GM10266 (cell line): Measurements from ENCODE around the gene RBM27.

ENCODE experiments used
- DNase-seq: peaks from one replicate; pipeline ENCODE4 v3.0.0; 2012; ENCODE audit errors: extremely low spot score
- TF ChIP-seq, protein P1 (sequence below): IDR thresholded peaks from 2 replicates; pipeline ENCODE4 v1.5.1; 2012; ENCODE audit warnings: mild to moderate bottlenecking, low read depth; ENCODE audit not compliant: control insufficient read depth, insufficient read depth; ENCODE audit errors: missing control alignments

The RBM27 gene

DNA sequence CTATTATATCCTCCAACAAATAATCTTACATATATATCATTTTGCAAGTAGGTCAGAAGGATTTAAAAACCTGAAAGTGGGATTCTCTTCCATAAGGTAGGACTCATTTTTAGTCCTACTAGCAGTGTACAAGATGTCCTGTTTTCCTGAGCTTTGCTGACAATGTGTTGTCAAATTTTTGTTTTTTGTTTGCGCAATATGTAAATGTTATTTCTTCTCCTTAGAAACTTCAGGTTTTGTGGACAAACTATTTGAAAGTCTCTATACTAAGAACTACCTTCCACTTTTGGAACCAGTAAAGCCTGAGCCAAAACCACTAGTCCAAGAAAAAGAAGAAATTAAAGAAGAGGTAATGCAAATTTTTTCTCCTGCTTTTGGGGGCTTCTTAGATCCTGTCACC, 19.8 kb downstream of the RBM27 start:
- DNase-seq = no peak

DNA sequence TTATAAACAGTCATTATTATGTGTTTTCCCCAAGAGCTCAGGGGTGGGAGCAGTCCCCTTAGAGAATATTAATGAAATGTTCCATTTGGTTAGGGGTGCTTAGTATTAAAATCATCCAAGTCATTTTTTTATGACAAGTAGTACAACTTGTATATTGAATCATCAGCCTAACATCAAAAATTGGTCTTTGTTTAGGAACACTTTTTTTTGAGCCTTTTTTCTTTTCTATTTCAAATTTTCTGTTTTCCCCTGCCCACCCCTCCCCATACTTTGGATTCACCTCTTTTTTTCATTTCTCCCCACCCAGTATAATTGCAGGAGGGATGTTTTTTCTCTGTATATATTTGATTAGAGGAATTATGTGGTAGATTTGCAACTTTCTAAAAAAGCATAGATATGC, 25.8 kb downstream of the RBM27 start:
- TF ChIP-seq, protein P1, sequence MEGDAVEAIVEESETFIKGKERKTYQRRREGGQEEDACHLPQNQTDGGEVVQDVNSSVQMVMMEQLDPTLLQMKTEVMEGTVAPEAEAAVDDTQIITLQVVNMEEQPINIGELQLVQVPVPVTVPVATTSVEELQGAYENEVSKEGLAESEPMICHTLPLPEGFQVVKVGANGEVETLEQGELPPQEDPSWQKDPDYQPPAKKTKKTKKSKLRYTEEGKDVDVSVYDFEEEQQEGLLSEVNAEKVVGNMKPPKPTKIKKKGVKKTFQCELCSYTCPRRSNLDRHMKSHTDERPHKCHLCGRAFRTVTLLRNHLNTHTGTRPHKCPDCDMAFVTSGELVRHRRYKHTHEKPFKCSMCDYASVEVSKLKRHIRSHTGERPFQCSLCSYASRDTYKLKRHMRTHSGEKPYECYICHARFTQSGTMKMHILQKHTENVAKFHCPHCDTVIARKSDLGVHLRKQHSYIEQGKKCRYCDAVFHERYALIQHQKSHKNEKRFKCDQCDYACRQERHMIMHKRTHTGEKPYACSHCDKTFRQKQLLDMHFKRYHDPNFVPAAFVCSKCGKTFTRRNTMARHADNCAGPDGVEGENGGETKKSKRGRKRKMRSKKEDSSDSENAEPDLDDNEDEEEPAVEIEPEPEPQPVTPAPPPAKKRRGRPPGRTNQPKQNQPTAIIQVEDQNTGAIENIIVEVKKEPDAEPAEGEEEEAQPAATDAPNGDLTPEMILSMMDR = no peak

More for the DNA sequence above, 19.8 kb downstream of the RBM27 start:
- TF ChIP-seq, protein P1 = no peak

DNA sequence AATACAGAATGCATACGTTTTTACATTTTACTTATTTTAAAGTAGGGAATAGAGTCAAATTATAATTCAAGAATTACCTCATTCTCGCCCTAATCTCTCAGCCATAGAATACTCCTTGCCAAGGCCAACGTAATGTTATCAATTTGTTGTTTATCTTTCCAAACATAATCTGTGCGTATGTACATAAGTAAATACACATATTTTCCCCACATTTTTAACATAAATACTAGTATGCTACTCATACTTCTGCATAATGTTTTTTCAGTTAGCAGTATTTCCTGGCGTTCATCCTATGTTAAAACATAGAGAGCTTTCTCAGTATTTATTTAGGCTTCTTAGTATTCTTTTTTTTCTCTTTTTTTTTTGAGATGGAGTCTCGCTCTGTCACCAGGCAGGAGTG, 28.8 kb downstream of the RBM27 start:
- no peak for DNase-seq
- TF ChIP-seq, protein P1 = no peak

More for the DNA sequence above, 25.8 kb downstream of the RBM27 start:
- DNase-seq = no peak

DNA sequence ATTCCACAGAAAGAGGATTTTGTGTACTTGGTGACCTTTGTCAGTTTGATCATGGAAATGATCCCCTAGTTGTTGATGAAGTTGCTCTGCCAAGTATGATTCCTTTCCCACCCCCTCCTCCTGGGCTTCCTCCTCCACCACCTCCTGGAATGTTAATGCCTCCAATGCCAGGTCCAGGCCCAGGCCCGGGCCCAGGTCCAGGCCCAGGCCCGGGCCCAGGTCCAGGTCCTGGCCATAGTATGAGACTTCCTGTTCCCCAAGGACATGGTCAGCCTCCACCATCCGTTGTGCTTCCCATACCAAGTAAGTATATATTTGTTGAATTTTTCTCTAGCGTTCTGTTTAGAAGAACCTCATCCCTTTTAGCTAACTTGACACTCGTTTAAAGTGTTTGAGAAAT, 30.0 kb downstream of the RBM27 start:
- TF ChIP-seq, protein P1 = no peak
- DNase-seq = no peak

DNA sequence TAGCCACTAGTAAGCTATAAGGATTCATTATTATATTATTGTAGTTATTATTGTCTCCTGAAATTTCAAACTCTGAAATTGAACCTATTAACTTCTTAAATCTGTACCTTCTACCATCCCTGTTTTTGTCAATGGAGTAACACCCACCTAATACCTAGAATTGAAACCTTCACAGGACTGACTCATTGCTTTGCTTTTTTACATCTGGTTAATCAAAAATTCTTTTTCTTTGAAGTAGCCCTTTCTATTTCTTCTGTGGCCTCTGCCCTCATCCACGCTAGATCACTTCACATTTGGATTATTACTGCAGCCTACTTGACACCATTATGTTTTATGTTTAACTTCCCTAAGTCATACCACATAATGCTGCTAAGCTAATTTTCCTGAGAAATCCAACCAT, 35.6 kb downstream of the RBM27 start:
- TF ChIP-seq, protein P1 = no peak
- DNase-seq = peak; percentile 28

DNA sequence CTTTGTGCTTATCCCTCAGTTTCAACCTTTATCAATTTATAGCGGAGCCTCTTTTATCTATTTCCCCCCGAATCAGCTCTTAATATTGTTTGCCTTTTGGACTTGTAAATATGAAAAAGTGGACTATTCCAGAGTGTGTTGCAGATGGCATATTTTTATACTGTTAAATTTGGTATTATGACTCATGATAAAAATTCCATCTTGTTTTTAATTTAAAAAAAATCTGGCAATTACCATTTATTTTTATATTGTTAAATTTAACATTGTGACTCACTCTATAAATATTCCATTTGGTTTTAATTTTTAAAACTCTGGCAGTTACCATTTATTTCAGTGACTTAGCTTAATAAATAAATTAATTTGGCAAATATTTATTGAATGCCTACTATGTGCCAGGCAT, 37.5 kb downstream of the RBM27 start:
- DNase-seq = no peak
- TF ChIP-seq, protein P1 = no peak

DNA sequence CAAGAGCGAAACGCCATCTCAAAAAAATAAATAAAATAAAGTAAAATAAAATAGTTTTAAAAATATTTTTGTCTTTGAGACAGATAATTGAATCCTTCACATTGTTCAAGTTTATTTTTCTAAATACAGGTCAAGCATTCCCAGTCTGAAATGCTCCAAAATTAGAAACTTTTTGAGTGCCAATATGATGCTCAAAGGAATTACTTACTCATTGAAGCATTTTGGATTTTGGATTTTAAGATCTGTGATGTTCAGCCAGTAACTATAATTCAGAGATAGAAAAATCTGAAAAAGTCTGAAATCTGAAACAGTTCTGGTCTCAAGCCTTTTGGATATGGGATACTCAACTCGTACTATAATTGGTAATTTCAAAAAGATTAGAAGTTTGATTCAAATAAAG, 39.8 kb downstream of the RBM27 start:
- TF ChIP-seq, protein P1 = no peak
- DNase-seq = no peak
